ENCODE measurements around the gene ATF2. TPM values are rescaled to one million over a fixed set of nuclear protein-coding genes. Genes with fewer than 3 reads are reported as not detected.

Gene ATF2
- total RNA-seq, 3 donors from 2014 or later (not counting 1 experiment from before 2014, with no cell fraction given) = 66.7 to 76.5 (median 74.4) TPM

GRCh38 chr2:175080479-175080878 lies 87.5 kb downstream of the ATF2 start:
- peaks cover 4 to 5% of the 10 kb centered on the region in 2 donors for H3K4me1 Mint-ChIP-seq

DNA sequence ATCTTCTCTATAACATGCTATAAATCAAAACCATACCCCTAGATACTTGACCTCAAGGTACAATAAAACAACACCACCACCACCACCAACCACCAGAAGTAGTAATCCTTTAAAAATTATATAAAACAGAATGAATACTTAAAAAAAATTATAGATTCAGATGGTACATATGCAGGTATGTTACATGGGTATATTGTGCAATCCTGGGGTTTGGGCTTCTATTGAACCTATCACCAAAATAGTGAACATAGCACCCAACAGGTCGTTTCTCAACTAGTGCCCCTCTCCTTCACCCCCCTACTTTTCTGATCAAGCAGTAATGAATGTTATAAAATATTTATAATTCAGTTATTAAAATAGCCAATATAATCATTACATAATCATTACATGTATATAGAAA lies 91.7 kb downstream of the ATF2 start:
- H3K36me3 ChIP-seq (ENCODE audit: control insufficient read depth, insufficient read depth, low read length) = peaks cover 41% of the 10 kb centered on the region
- Mint-ChIP-seq H3K4me1 (no peaks in the 10 kb centered on the region), H3K27ac (no peak overlapping the region), H3K36me3 (no peaks in the 10 kb centered on the region), H3K27me3 (ENCODE audit: low read depth in 2 of 2) (no peaks in the 10 kb centered on the region), H3K9me3 (no peaks in the 10 kb centered on the region), H3K4me3 (no peak overlapping the region)
- no peaks in the 10 kb centered on the region for H3K4me1 ChIP-seq (ENCODE audit: control insufficient read depth, insufficient read depth, low read length)
- intact Hi-C loops (cut with micrococcal nuclease) = no loop called here
- DNase-seq = no peak
- TF ChIP-seq CTCF (IDR thresholded peaks at IDR 0.05) = no peak
- ATAC-seq = no peak
- H3K9me3 ChIP-seq (ENCODE audit: control insufficient read depth, insufficient read depth, low read length) = no peaks in the 10 kb centered on the region
- no peak overlapping the region for H3K4me3 ChIP-seq (ENCODE audit: low read length)
- no CpG with 5 or more reads among the region's 1 CpG for WGBS (ENCODE audit: insufficient coverage)
- no peaks in the 10 kb centered on the region for H3K27me3 ChIP-seq (ENCODE audit: control insufficient read depth, insufficient read depth, low read length)
- no peak overlapping the region for H3K27ac ChIP-seq (ENCODE audit: low read length)

More at GRCh38 chr2:175080479-175080878, 87.5 kb downstream of the ATF2 start:
- TF ChIP-seq CTCF (IDR thresholded peaks at IDR 0.05) = no peak
- no peak overlapping the region for H3K4me3 ChIP-seq (ENCODE audit: low read length)
- no peak overlapping the region for H3K27ac Mint-ChIP-seq
- H3K4me1 ChIP-seq (ENCODE audit: control insufficient read depth, insufficient read depth, low read length) = no peaks in the 10 kb centered on the region
- H3K9me3 ChIP-seq (ENCODE audit: control insufficient read depth, insufficient read depth, low read length) = no peaks in the 10 kb centered on the region
- no peaks in the 10 kb centered on the region for H3K36me3 Mint-ChIP-seq
- peaks cover 41% of the 10 kb centered on the region for H3K36me3 ChIP-seq (ENCODE audit: control insufficient read depth, insufficient read depth, low read length)
- H3K27me3 Mint-ChIP-seq (ENCODE audit: low read depth in 2 of 2) = no peaks in the 10 kb centered on the region
- no peak overlapping the region for H3K27ac ChIP-seq (ENCODE audit: low read length)
- ATAC-seq (no peak), DNase-seq (no peak)
- no peaks in the 10 kb centered on the region for H3K9me3 Mint-ChIP-seq
- H3K4me3 Mint-ChIP-seq = no peak overlapping the region
- no peaks in the 10 kb centered on the region for H3K27me3 ChIP-seq (ENCODE audit: control insufficient read depth, insufficient read depth, low read length)
- intact Hi-C loops (cut with micrococcal nuclease) = no loop called here
- WGBS (ENCODE audit: insufficient coverage) = 97% methylated on average over 3 of the region's 3 CpGs

DNA sequence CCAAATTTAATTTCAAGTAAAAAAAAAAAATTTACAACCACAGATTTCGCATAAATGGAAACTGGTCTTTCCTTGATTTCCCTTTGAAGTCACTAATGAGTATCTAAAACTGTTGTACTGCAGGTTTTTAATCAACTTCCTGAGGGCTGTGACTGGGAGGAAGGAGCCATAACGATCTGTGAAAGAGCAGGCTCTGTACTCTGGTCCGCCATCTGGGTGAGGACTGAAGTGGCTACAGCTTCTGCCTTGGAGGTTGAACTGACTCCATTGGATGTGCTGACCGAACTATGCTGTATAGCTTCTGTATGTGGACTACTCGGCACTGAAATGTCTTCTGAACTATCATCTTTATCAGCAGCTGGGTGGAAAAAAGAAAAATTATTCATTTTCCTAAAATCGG lies 93.5 kb downstream of the ATF2 start:
- Mint-ChIP-seq H3K4me1 (no peaks in the 10 kb centered on the region), H3K9me3 (no peaks in the 10 kb centered on the region), H3K36me3 (no peaks in the 10 kb centered on the region), H3K4me3 (no peak overlapping the region), H3K27ac (no peak overlapping the region), H3K27me3 (ENCODE audit: low read depth in 2 of 2) (no peaks in the 10 kb centered on the region)
- Histone ChIP-seq H3K36me3 (ENCODE audit: control insufficient read depth, insufficient read depth, low read length) (peaks cover 28% of the 10 kb centered on the region), H3K9me3 (ENCODE audit: control insufficient read depth, insufficient read depth, low read length) (no peaks in the 10 kb centered on the region), H3K27me3 (ENCODE audit: control insufficient read depth, insufficient read depth, low read length) (no peaks in the 10 kb centered on the region), H3K4me3 (ENCODE audit: low read length) (no peak overlapping the region), H3K27ac (ENCODE audit: low read length) (no peak overlapping the region), H3K4me1 (ENCODE audit: control insufficient read depth, insufficient read depth, low read length) (no peaks in the 10 kb centered on the region)
- no peak for TF ChIP-seq CTCF (IDR thresholded peaks at IDR 0.05)
- 92% methylated on average over 6 of the region's 6 CpGs for WGBS (ENCODE audit: insufficient coverage)
- intact Hi-C loops (cut with micrococcal nuclease) = no loop called here
- ATAC-seq (no peak), DNase-seq (no peak)

DNA sequence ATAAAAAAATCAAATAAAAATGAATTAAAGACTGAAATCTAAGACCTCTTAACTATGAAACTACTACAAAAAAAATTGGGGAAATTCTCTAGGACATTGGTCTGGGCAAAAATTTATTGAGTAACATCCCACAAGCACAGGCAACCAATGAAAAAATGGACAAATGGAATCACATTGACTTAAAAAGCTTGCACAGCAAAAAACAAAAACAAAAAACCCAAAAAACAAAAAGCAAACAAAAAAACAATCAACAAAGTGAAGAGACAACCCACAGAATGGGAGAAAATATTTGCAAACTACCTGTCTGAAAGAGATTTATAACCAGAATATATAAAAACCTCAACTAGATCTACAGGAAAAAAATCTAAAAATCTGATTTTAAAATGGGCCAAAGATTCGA lies 99.5 kb downstream of the ATF2 start:
- Mint-ChIP-seq H3K4me3 (no peak overlapping the region), H3K27me3 (ENCODE audit: low read depth in 2 of 2) (no peaks in the 10 kb centered on the region), H3K4me1 (peaks cover 10 to 13% of the 10 kb centered on the region in 2 donors), H3K9me3 (no peaks in the 10 kb centered on the region), H3K27ac (no peak overlapping the region), H3K36me3 (no peaks in the 10 kb centered on the region)
- no peaks in the 10 kb centered on the region for H3K4me1 ChIP-seq (ENCODE audit: control insufficient read depth, insufficient read depth, low read length)
- H3K36me3 ChIP-seq (ENCODE audit: control insufficient read depth, insufficient read depth, low read length) = peaks cover 5% of the 10 kb centered on the region
- H3K27ac ChIP-seq (ENCODE audit: low read length) = no peak overlapping the region
- ATAC-seq = no peak
- intact Hi-C loops (cut with micrococcal nuclease) = no loop called here
- H3K27me3 ChIP-seq (ENCODE audit: control insufficient read depth, insufficient read depth, low read length) = no peaks in the 10 kb centered on the region
- no peak for TF ChIP-seq CTCF (IDR thresholded peaks at IDR 0.05)
- DNase-seq = no peak
- WGBS (ENCODE audit: insufficient coverage) = 88% methylated on average over 1 of the region's 1 CpG
- H3K9me3 ChIP-seq (ENCODE audit: control insufficient read depth, insufficient read depth, low read length) = no peaks in the 10 kb centered on the region
- no peak overlapping the region for H3K4me3 ChIP-seq (ENCODE audit: low read length)
